Measurements from ENCODE around the gene TRPV4. TPM values are rescaled to one million over a fixed set of nuclear protein-coding genes. Genes with fewer than 3 reads are reported as not detected.

TRPV4 gene
- polyA plus RNA-seq, 1 experiment: 5.2 TPM

DNA sequence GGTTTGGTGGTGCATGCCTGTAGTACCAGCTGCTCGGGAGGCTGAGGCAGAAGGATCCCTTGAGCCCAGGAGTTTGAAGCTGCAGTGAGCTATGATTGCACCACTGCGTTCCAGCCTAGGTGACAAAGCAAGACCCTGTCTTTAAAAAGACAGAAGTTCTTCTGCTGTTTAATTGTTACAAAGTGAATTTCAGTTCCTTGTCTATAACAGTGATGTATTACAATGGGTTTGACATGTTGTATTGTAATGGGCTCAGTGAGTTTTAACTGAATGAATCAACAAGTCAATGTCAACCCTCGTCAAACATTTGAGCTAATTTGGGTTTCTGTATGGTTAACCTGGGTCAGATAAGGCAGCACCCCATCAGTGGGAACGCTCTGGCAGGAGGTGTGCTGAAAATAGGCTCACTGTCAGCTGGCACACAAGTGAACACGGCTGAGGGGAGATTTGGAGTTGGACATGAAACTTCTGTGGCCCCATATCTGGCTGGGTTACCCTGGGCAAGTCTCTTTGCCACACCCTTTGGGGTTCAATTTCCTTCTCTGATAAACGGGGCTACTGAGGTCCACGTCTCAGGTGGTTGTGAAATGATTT lies 14.0 kb upstream of the TRPV4 start:
- POLR2A ChIA-PET: no interaction called here

DNA sequence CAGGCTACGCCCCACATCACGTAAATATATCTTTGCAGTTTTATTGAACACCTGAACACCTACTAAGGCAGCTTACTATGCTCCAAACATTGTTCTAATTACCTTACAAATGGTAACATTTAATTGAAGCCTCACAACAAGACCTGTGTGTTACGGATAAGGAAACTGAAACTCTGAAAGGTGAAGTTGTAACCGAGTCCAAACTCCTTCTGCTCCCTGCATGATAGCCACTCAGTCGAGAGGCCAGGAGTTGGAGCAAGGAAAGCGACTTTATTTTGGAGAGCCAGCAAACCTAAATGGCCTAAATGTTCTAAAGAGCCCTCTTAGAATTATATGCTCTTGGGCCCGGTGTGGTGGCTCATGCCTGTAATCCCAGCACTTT lies 12.6 kb upstream of the TRPV4 start:
- Histone ChIP-seq H3K9me3 (ENCODE audit: control insufficient read depth, insufficient read depth, low read length) (no peaks in the 10 kb centered on the region), H3K27ac (ENCODE audit: low read depth, low read length) (no peak overlapping the region), H3K27me3 (ENCODE audit: control insufficient read depth, insufficient read depth, low read length) (no peaks in the 10 kb centered on the region), H3K4me3 (ENCODE audit: low read depth, low read length) (peak overlapping the region; percentile 54; the same call in 1 of the 2 replicates)
- no peak for DNase-seq (ENCODE audit: low read depth, low spot score)
- ChIA-PET POLR2A (no interaction called here), CTCF (interaction anchor here (0.6 to 6.5 kb wide), 32 partner anchors 8 to 1189 kb away, joined by 3 to 134 read pairs (median 6); partner anchors contain the start of genes TCHP and TRPV4)
- TF ChIP-seq, protein P1, sequence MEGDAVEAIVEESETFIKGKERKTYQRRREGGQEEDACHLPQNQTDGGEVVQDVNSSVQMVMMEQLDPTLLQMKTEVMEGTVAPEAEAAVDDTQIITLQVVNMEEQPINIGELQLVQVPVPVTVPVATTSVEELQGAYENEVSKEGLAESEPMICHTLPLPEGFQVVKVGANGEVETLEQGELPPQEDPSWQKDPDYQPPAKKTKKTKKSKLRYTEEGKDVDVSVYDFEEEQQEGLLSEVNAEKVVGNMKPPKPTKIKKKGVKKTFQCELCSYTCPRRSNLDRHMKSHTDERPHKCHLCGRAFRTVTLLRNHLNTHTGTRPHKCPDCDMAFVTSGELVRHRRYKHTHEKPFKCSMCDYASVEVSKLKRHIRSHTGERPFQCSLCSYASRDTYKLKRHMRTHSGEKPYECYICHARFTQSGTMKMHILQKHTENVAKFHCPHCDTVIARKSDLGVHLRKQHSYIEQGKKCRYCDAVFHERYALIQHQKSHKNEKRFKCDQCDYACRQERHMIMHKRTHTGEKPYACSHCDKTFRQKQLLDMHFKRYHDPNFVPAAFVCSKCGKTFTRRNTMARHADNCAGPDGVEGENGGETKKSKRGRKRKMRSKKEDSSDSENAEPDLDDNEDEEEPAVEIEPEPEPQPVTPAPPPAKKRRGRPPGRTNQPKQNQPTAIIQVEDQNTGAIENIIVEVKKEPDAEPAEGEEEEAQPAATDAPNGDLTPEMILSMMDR (IDR thresholded peaks at IDR 0.05; ENCODE audit: low read depth, low read length): no peak

More for the DNA sequence above, 14.0 kb upstream of the TRPV4 start:
- DNase-seq (ENCODE audit: low read depth, low spot score): no peak
- TF ChIP-seq, protein P1 (IDR thresholded peaks at IDR 0.05; ENCODE audit: low read depth, low read length): no peak
- Histone ChIP-seq H3K27ac (ENCODE audit: low read depth, low read length) (no peak overlapping the region), H3K27me3 (ENCODE audit: control insufficient read depth, insufficient read depth, low read length) (no peaks in the 10 kb centered on the region), H3K4me3 (ENCODE audit: low read depth, low read length) (no peak overlapping the region), H3K9me3 (ENCODE audit: control insufficient read depth, insufficient read depth, low read length) (no peaks in the 10 kb centered on the region)
- CTCF ChIA-PET: interaction anchor here (0.8 to 6.5 kb wide), 3 partner anchors 12 to 41 kb away, joined by 4 to 134 read pairs (median 27); no protein-coding TSS in a partner anchor

DNA sequence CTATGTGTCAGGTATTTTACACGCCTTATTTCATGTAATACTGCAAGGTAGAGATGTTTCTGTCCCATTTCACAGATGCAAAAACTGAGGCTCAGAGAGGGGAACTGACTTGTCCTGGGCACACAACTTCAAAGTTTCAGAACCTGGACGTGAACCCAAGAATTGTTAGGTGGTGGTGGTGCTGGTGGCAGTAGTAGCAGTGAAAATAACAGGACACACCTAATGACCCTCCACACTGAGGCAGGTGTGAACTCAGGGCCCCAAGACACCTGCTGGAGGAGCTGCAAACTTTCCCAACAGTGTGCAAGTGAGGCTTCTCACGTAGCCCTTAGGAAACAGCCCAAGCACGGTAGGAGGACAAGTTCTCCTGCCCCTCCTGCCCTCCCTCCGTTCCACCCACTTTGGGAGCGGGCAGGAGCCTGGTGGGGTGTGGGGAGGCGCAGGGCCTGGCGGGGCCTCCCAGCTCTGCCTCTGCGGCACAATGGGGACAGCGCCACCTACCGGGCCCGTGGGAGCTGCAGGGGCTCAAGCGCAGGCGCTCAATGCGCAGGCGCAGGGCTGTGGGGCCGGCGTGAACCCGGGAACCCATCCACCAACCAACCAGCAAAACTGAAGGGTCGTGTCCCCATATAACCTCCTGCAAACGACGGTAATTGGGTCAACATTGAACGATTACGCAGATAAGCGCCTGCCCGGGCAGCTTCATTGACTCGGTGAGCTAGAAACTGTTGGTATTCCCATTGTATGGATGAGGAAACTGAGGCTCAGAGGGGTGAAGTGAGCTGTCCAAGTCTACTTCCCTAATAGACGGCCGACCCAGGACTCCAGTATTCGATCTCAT lies 12.0 kb upstream of the TRPV4 start:
- CTCF ChIA-PET: interaction anchor here (0.6 to 6.5 kb wide), 38 partner anchors 9 to 1188 kb away, joined by 3 to 134 read pairs (median 5); partner anchors contain the start of genes TCHP and TRPV4
- TF ChIP-seq, protein P1 (IDR thresholded peaks at IDR 0.05; ENCODE audit: low read depth, low read length): peak; percentile 97
- Histone ChIP-seq H3K9me3 (ENCODE audit: control insufficient read depth, insufficient read depth, low read length) (no peaks in the 10 kb centered on the region), H3K4me3 (ENCODE audit: low read depth, low read length) (peak overlapping the region; percentile 54), H3K27me3 (ENCODE audit: control insufficient read depth, insufficient read depth, low read length) (no peaks in the 10 kb centered on the region), H3K27ac (ENCODE audit: low read depth, low read length) (no peak overlapping the region)
- peak; percentile 27 for DNase-seq (ENCODE audit: low read depth, low spot score)
- POLR2A ChIA-PET: no interaction called here

DNA sequence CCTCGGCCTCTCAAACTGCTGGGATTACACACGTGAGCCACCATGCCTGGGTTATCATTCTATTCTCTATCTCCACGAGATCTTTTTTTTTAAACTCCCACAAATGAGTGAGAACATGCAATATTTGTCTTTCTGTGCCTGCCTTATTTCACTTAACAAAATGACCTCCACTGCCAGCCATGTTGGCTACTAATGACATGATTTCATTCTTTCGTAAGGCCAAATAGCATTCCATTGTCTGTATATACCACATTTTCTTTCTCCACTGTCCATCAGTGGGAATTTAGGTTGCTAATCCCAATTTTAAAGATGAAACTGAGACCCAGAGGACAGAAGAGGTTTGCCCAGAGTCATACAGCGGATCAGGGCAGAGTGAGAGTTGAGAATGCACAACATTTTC lies 10.9 kb upstream of the TRPV4 start:
- ChIA-PET CTCF (interaction anchor here (1.0 to 6.5 kb wide), 9 partner anchors 10 to 327 kb away, joined by 3 to 134 read pairs (median 27); partner anchors contain the start of gene TRPV4), POLR2A (interaction anchor here (0.6 kb wide), 1 partner anchor 400 kb away, joined by 3 read pairs; no protein-coding TSS in a partner anchor)
- H3K9me3 ChIP-seq (ENCODE audit: control insufficient read depth, insufficient read depth, low read length): no peaks in the 10 kb centered on the region
- H3K27ac ChIP-seq (ENCODE audit: low read depth, low read length): no peak overlapping the region
- no peak overlapping the region for H3K4me3 ChIP-seq (ENCODE audit: low read depth, low read length)
- no peaks in the 10 kb centered on the region for H3K27me3 ChIP-seq (ENCODE audit: control insufficient read depth, insufficient read depth, low read length)
- no peak for DNase-seq (ENCODE audit: low read depth, low spot score)
- TF ChIP-seq, protein P1 (IDR thresholded peaks at IDR 0.05; ENCODE audit: low read depth, low read length): no peak

Data from AG04450 (cell line).